ENCODE measurements around the gene GLA. TPM values are rescaled to one million over a fixed set of nuclear protein-coding genes. Genes with fewer than 3 reads are reported as not detected.
A peak's percentile ranks its signal among the peaks of the same experiment; 100 is the strongest.

The GLA gene
- total RNA-seq, 1 donor from 2014 or later, result 26.4 TPM

- Mint-ChIP-seq H3K4me1 (ENCODE audit: unreplicated experiment) (no peaks in the 10 kb centered on the region), H3K27ac (ENCODE audit: unreplicated experiment) (no peak overlapping the region), H3K36me3 (ENCODE audit: unreplicated experiment) (peaks cover 44% of the 10 kb centered on the region), H3K27me3 (ENCODE audit: unreplicated experiment) (no peaks in the 10 kb centered on the region), H3K9me3 (ENCODE audit: unreplicated experiment) (peaks cover 13% of the 10 kb centered on the region), H3K4me3 (ENCODE audit: unreplicated experiment) (no peak overlapping the region)
- DNase-seq (ENCODE audit: extremely low spot score, unreplicated experiment), result no peak
- TF ChIP-seq CTCF (IDR thresholded peaks at IDR 0.05), result no peak
Observed at GRCh38 chrX:101442085-101442484, 34.4 kb upstream of the GLA start.

- no peaks in the 10 kb centered on the region for H3K27me3 Mint-ChIP-seq (ENCODE audit: unreplicated experiment)
- peaks cover 15% of the 10 kb centered on the region for H3K4me1 Mint-ChIP-seq (ENCODE audit: unreplicated experiment)
- H3K36me3 Mint-ChIP-seq (ENCODE audit: unreplicated experiment), result peaks cover 23% of the 10 kb centered on the region
- H3K27ac Mint-ChIP-seq (ENCODE audit: unreplicated experiment), result peak overlapping the region; percentile 59
- no peak for TF ChIP-seq CTCF (IDR thresholded peaks at IDR 0.05)
- peaks cover 12% of the 10 kb centered on the region for H3K9me3 Mint-ChIP-seq (ENCODE audit: unreplicated experiment)
- H3K4me3 Mint-ChIP-seq (ENCODE audit: unreplicated experiment), result no peak overlapping the region
- no peak for DNase-seq (ENCODE audit: extremely low spot score, unreplicated experiment)
Observed at GRCh38 chrX:101430457-101431078, 22.8 kb upstream of the GLA start.

GRCh38 chrX:101429934-101430333 is 22.2 kb upstream of the GLA start:
- Mint-ChIP-seq H3K9me3 (ENCODE audit: unreplicated experiment) (peaks cover 14% of the 10 kb centered on the region), H3K4me3 (ENCODE audit: unreplicated experiment) (no peak overlapping the region), H3K36me3 (ENCODE audit: unreplicated experiment) (peaks cover 26% of the 10 kb centered on the region), H3K27ac (ENCODE audit: unreplicated experiment) (peak overlapping the region; percentile 59), H3K27me3 (ENCODE audit: unreplicated experiment) (no peaks in the 10 kb centered on the region), H3K4me1 (ENCODE audit: unreplicated experiment) (peaks cover 15% of the 10 kb centered on the region)
- TF ChIP-seq CTCF (IDR thresholded peaks at IDR 0.05), result no peak
- DNase-seq (ENCODE audit: extremely low spot score, unreplicated experiment), result no peak

GRCh38 chrX:101427954-101428353 is 20.2 kb upstream of the GLA start:
- Mint-ChIP-seq H3K27ac (ENCODE audit: unreplicated experiment) (no peak overlapping the region), H3K9me3 (ENCODE audit: unreplicated experiment) (peaks cover 16% of the 10 kb centered on the region), H3K4me1 (ENCODE audit: unreplicated experiment) (peaks cover 15% of the 10 kb centered on the region), H3K27me3 (ENCODE audit: unreplicated experiment) (no peaks in the 10 kb centered on the region), H3K4me3 (ENCODE audit: unreplicated experiment) (no peak overlapping the region), H3K36me3 (ENCODE audit: unreplicated experiment) (peaks cover 28% of the 10 kb centered on the region)
- no peak for TF ChIP-seq CTCF (IDR thresholded peaks at IDR 0.05)
- no peak for DNase-seq (ENCODE audit: extremely low spot score, unreplicated experiment)

GRCh38 chrX:101419489-101419888 is 11.8 kb upstream of the GLA start:
- DNase-seq (ENCODE audit: extremely low spot score, unreplicated experiment), result no peak
- no peak for TF ChIP-seq CTCF (IDR thresholded peaks at IDR 0.05)
- peaks cover 18% of the 10 kb centered on the region for H3K4me1 Mint-ChIP-seq (ENCODE audit: unreplicated experiment)
- H3K4me3 Mint-ChIP-seq (ENCODE audit: unreplicated experiment), result peak overlapping the region; percentile 94
- H3K9me3 Mint-ChIP-seq (ENCODE audit: unreplicated experiment), result peaks cover 4% of the 10 kb centered on the region
- no peaks in the 10 kb centered on the region for H3K27me3 Mint-ChIP-seq (ENCODE audit: unreplicated experiment)
- H3K36me3 Mint-ChIP-seq (ENCODE audit: unreplicated experiment), result peaks cover 7% of the 10 kb centered on the region
- peak overlapping the region; percentile 99 for H3K27ac Mint-ChIP-seq (ENCODE audit: unreplicated experiment)
